ENCODE data around the gene ZDHHC23. TPM values are rescaled to one million over a fixed set of nuclear protein-coding genes. Genes with fewer than 3 reads are reported as not detected.

ZDHHC23 gene
- total RNA-seq, result 1 to 10 TPM; 5.4 TPM

- peak; percentile 61 for DNase-seq
- H3K27me3 Mint-ChIP-seq (ENCODE audit: low read depth), result peaks cover 13% of the 10 kb centered on the region
- no peak within 1 kb of the TSS for H3K27ac Mint-ChIP-seq
- intact Hi-C loops (cut with micrococcal nuclease), result loop anchor here (1.0 to 2.0 kb wide), 4 partner anchors 109 to 471 kb away; partner anchors contain the start of genes ATP6V1A, CCDC191, NAA50 and QTRT2
- no peaks in the 10 kb centered on the region for H3K36me3 Mint-ChIP-seq (ENCODE audit: low read depth)
- H3K4me3 Mint-ChIP-seq, result peak within 1 kb of the TSS; percentile 68
- peaks cover 11% of the 10 kb centered on the region for H3K4me1 Mint-ChIP-seq (ENCODE audit: low read depth)
- H3K9me3 Mint-ChIP-seq, result no peaks in the 10 kb centered on the region
- CTCF ChIA-PET, result no interaction called here
These were observed at the start of gene ZDHHC23 for GRCh38 chr3:113947372-113948014. Gene ZDHHC23 (plus strand): TSS chr3:113948013. CDS start chr3:113948803, 790 bp downstream.

- Mint-ChIP-seq H3K27me3 (ENCODE audit: low read depth) (no peaks in the 10 kb centered on the region), H3K9me3 (no peaks in the 10 kb centered on the region), H3K4me3 (no peak overlapping the region), H3K36me3 (ENCODE audit: low read depth) (no peaks in the 10 kb centered on the region), H3K27ac (no peak overlapping the region), H3K4me1 (ENCODE audit: low read depth) (peaks cover 6% of the 10 kb centered on the region)
- no peak for DNase-seq
- CTCF ChIA-PET, result interaction anchor here (1.2 to 1.8 kb wide), 2 partner anchors 10 to 54 kb away, joined by 4 to 5 read pairs; no protein-coding TSS in a partner anchor
- intact Hi-C loops (cut with micrococcal nuclease), result no loop called here
These were observed 48.9 kb upstream of the ZDHHC23 start for GRCh38 chr3:113898892-113899291.

GRCh38 chr3:113906568-113907140 lies 41.2 kb upstream of the ZDHHC23 start:
- H3K36me3 Mint-ChIP-seq (ENCODE audit: low read depth), result no peaks in the 10 kb centered on the region
- H3K4me1 Mint-ChIP-seq (ENCODE audit: low read depth), result no peaks in the 10 kb centered on the region
- H3K4me3 Mint-ChIP-seq, result no peak overlapping the region
- intact Hi-C loops (cut with micrococcal nuclease), result no loop called here
- no peak overlapping the region for H3K27ac Mint-ChIP-seq
- no peaks in the 10 kb centered on the region for H3K27me3 Mint-ChIP-seq (ENCODE audit: low read depth)
- no peak for DNase-seq
- H3K9me3 Mint-ChIP-seq, result no peaks in the 10 kb centered on the region
- CTCF ChIA-PET, result interaction anchor here (0.9 to 2.2 kb wide), 2 partner anchors 16 to 62 kb away, joined by 3 to 8 read pairs; no protein-coding TSS in a partner anchor

- intact Hi-C loops (cut with micrococcal nuclease), result no loop called here
- no peak for DNase-seq
- Mint-ChIP-seq H3K36me3 (ENCODE audit: low read depth) (no peaks in the 10 kb centered on the region), H3K27ac (no peak overlapping the region), H3K4me1 (ENCODE audit: low read depth) (peaks cover 3% of the 10 kb centered on the region), H3K9me3 (no peaks in the 10 kb centered on the region), H3K27me3 (ENCODE audit: low read depth) (no peaks in the 10 kb centered on the region), H3K4me3 (no peak overlapping the region)
- CTCF ChIA-PET, result interaction anchor here (1.5 to 3.6 kb wide), 2 partner anchors 10 to 64 kb away, joined by 5 to 11 read pairs; no protein-coding TSS in a partner anchor
These were observed 39.7 kb upstream of the ZDHHC23 start for GRCh38 chr3:113908133-113908532.

GRCh38 chr3:113910966-113911365 lies 36.8 kb upstream of the ZDHHC23 start:
- no peak overlapping the region for H3K27ac Mint-ChIP-seq
- no peaks in the 10 kb centered on the region for H3K9me3 Mint-ChIP-seq
- H3K4me3 Mint-ChIP-seq, result no peak overlapping the region
- intact Hi-C loops (cut with micrococcal nuclease), result no loop called here
- no peak for DNase-seq
- CTCF ChIA-PET, result interaction anchor here (0.9 to 3.6 kb wide), 4 partner anchors 16 to 175 kb away, joined by 3 to 11 read pairs (median 4); no protein-coding TSS in a partner anchor
- H3K36me3 Mint-ChIP-seq (ENCODE audit: low read depth), result no peaks in the 10 kb centered on the region
- H3K27me3 Mint-ChIP-seq (ENCODE audit: low read depth), result no peaks in the 10 kb centered on the region
- H3K4me1 Mint-ChIP-seq (ENCODE audit: low read depth), result peaks cover 3% of the 10 kb centered on the region

GRCh38 chr3:113912552-113913236 lies 35.1 kb upstream of the ZDHHC23 start:
- no peaks in the 10 kb centered on the region for H3K27me3 Mint-ChIP-seq (ENCODE audit: low read depth)
- H3K27ac Mint-ChIP-seq, result no peak overlapping the region
- no peak overlapping the region for H3K4me3 Mint-ChIP-seq
- CTCF ChIA-PET, result interaction anchor here (0.6 to 3.5 kb wide), 11 partner anchors 36 to 934 kb away, joined by 3 to 29 read pairs (median 5); no protein-coding TSS in a partner anchor
- H3K36me3 Mint-ChIP-seq (ENCODE audit: low read depth), result no peaks in the 10 kb centered on the region
- H3K9me3 Mint-ChIP-seq, result no peaks in the 10 kb centered on the region
- DNase-seq, result peak; percentile 55
- H3K4me1 Mint-ChIP-seq (ENCODE audit: low read depth), result peaks cover 3% of the 10 kb centered on the region
- intact Hi-C loops (cut with micrococcal nuclease), result loop anchor here (1.0 to 2.0 kb wide), 6 partner anchors 68 to 862 kb away; partner anchors contain the start of genes GRAMD1C and USF3

- no peaks in the 10 kb centered on the region for H3K9me3 Mint-ChIP-seq
- no peaks in the 10 kb centered on the region for H3K27me3 Mint-ChIP-seq (ENCODE audit: low read depth)
- H3K36me3 Mint-ChIP-seq (ENCODE audit: low read depth), result no peaks in the 10 kb centered on the region
- no peak for DNase-seq
- intact Hi-C loops (cut with micrococcal nuclease), result no loop called here
- no peak overlapping the region for H3K4me3 Mint-ChIP-seq
- peak overlapping the region; percentile 1 for H3K27ac Mint-ChIP-seq
- CTCF ChIA-PET, result interaction anchor here (0.6 to 3.5 kb wide), 6 partner anchors 22 to 423 kb away, joined by 3 to 29 read pairs (median 4); no protein-coding TSS in a partner anchor
- H3K4me1 Mint-ChIP-seq (ENCODE audit: low read depth), result peaks cover 3% of the 10 kb centered on the region
These were observed 33.2 kb upstream of the ZDHHC23 start for GRCh38 chr3:113914646-113915045.

- Mint-ChIP-seq H3K4me3 (no peak overlapping the region), H3K36me3 (ENCODE audit: low read depth) (peaks cover 10% of the 10 kb centered on the region), H3K4me1 (ENCODE audit: low read depth) (no peaks in the 10 kb centered on the region), H3K9me3 (peaks cover 20% of the 10 kb centered on the region), H3K27me3 (ENCODE audit: low read depth) (peaks cover 9% of the 10 kb centered on the region), H3K27ac (no peak overlapping the region)
- CTCF ChIA-PET, result no interaction called here
- intact Hi-C loops (cut with micrococcal nuclease), result no loop called here
- no peak for DNase-seq
These were observed 20.3 kb upstream of the ZDHHC23 start for GRCh38 chr3:113927556-113927955.

- Mint-ChIP-seq H3K9me3 (no peaks in the 10 kb centered on the region), H3K4me1 (ENCODE audit: low read depth) (peaks cover 11% of the 10 kb centered on the region), H3K4me3 (peak overlapping the region; percentile 68), H3K27me3 (ENCODE audit: low read depth) (peaks cover 13% of the 10 kb centered on the region), H3K27ac (no peak overlapping the region), H3K36me3 (ENCODE audit: low read depth) (no peaks in the 10 kb centered on the region)
- intact Hi-C loops (cut with micrococcal nuclease), result loop anchor here (1.0 kb wide), 2 partner anchors 109 to 251 kb away; partner anchors contain the start of genes CCDC191, QTRT2 and USF3
- CTCF ChIA-PET, result no interaction called here
- DNase-seq, result no peak
These were observed 982 bp upstream of the ZDHHC23 start for GRCh38 chr3:113946831-113947230.

- intact Hi-C loops (cut with micrococcal nuclease), result loop anchor here (1.0 to 2.0 kb wide), 2 partner anchors 201 to 470 kb away; partner anchors contain the start of genes ATP6V1A and NAA50
- H3K27me3 Mint-ChIP-seq (ENCODE audit: low read depth), result peaks cover 13% of the 10 kb centered on the region
- CTCF ChIA-PET, result interaction anchor here (0.6 kb wide), 1 partner anchor 35 kb away, joined by 3 read pairs; no protein-coding TSS in a partner anchor
- no peaks in the 10 kb centered on the region for H3K9me3 Mint-ChIP-seq
- peaks cover 3% of the 10 kb centered on the region for H3K36me3 Mint-ChIP-seq (ENCODE audit: low read depth)
- peak overlapping the region; percentile 58 for H3K4me3 Mint-ChIP-seq
- H3K4me1 Mint-ChIP-seq (ENCODE audit: low read depth), result peaks cover 12% of the 10 kb centered on the region
- H3K27ac Mint-ChIP-seq, result no peak overlapping the region
- peak; percentile 19 for DNase-seq
These were observed 453 bp downstream of the ZDHHC23 start for GRCh38 chr3:113948015-113948917.

- intact Hi-C loops (cut with micrococcal nuclease), result no loop called here
- H3K4me3 Mint-ChIP-seq, result no peak overlapping the region
- no peak for DNase-seq
- no peaks in the 10 kb centered on the region for H3K9me3 Mint-ChIP-seq
- no peak overlapping the region for H3K27ac Mint-ChIP-seq
- CTCF ChIA-PET, result interaction anchor here (0.7 kb wide), 1 partner anchor 184 kb away, joined by 3 read pairs; no protein-coding TSS in a partner anchor
- peaks cover 5% of the 10 kb centered on the region for H3K27me3 Mint-ChIP-seq (ENCODE audit: low read depth)
- peaks cover 18% of the 10 kb centered on the region for H3K4me1 Mint-ChIP-seq (ENCODE audit: low read depth)
- H3K36me3 Mint-ChIP-seq (ENCODE audit: low read depth), result peaks cover 11% of the 10 kb centered on the region
These were observed 5.1 kb downstream of the ZDHHC23 start for GRCh38 chr3:113952921-113953320.
